Measurements from ENCODE around the gene GNPDA1.

GNPDA1 gene

DNA sequence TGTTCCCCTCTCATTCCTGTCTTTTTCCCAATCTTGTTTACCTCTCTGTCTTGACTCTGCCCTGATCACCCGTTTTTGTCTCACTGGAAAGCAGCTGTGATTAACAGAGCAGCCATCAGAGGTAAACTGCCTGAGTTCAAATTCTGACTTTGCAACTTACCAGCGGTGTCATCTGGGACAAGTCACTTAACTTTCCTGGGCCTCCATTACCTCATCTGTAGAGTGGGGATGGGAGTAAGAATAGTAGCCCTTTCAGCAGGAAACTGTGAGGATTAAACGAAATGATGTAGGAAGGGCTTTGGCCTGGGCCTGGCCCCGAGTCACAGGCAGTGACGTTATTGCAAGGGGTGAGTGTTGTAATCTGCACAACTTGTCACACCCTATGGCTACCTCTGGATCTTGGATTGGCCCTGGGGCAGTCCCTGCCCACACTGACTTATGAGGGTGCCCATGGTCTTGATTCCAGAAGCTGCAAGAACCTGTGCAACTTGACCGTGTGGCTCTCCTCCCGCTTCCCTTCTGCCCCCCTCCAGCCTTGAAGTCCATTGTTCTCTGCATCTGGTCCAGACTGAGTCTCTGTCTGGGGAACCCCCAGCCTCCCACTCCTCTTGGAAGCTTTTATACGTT lies 54.2 kb downstream of the GNPDA1 start:
- FAIRE-seq = no peak
- no peak for DNase-seq (ENCODE audit: insufficient read length, low spot score)

DNA sequence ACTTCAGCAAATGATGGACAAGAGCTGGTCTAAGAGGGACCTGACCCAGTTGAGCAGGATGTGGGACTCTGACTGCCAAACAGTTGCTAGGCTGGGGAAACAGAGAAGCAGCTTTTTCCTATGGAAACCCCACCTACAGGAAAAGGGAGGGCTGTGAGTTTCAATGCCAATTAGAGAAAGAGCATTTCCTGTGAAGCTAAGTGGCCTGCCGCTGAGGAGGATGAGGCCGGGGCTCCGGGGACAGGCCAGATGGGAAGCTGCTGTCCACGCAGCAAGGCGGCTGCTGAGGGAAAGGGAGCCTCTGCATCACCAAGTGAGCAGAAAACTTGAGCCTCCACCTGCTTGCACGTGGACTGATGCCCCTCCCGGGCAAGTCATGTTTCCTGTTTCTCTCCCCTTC lies 54.7 kb downstream of the GNPDA1 start, which contains the start of gene PCDH12:
PCDH12 (minus strand) TSS at position 90 of the 400 bp plus-strand sequence. CDS start 351 bp downstream, outside the sequence.
- FAIRE-seq (peak; percentile 44), DNase-seq (ENCODE audit: insufficient read length, low spot score) (no peak)

DNA sequence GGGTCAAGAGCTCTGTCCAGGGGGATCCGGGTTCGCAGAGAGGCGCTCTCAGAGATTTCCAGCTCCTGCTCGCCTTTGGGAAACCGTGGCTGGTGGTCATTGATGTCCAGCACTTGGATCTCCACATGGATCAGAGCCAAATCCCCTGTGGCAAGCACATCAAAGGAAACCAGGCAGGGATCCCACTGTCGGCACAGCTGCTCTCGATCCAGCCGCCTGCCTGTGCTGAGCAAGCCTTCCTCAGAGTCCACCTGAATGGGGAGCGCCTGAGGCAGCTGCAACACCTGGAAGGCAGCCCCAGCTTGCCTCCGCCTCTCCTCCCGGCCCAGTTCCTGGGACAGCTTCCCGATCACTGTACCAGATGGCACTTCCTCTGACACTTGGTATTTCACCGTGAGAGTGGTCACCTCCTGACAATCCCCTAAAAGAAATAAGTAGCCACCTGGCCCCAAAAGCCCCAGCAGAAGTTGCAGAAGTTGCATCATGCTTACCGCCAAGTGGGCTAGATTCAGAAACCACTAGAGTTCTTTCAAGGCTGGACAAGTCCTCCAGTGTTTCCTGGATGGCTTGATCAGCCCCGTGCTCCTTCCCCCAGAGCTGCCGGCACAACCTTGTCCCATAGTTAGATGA lies 55.3 kb downstream of the GNPDA1 start:
- no peak for FAIRE-seq
- DNase-seq (ENCODE audit: insufficient read length, low spot score) = no peak

DNA sequence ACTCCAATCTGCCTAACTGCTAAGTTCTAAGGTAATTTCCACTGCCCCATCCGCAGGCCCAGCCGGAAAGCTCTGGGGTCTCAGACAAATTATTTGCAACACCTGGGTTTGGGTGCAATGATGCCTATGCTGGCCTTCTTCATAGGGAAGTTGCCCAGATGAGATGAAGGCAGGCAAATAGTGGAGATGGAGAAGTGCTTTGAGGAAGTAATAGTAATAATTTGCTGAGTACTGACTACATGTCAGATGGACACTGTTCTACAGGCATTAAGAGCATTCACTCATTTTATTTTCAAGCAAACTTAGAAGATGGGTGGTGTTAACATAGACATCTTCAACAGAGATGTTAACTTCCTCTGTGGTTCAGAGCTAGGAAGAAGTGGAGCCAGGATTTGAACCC lies 58.6 kb downstream of the GNPDA1 start:
- no peak for FAIRE-seq
- no peak for DNase-seq (ENCODE audit: insufficient read length, low spot score)

DNA sequence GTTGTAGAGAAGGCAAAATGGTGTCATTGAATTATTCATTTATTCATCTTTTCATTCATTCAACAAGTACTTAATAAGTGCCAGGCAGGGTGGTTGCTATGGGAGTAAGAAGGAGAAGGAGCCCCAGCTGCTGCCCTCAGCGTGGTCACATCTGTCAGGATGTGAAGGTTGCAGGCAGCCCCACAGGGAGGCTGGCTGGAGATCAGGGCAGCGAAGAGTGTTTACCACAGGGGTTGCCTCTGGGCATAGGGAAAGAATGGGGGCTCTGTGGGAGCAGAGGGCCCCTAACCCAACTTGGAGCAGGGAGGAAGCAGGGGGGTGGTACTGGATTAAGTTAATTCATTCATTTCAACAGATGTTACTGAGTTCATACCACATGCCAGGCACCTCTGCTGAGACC lies 60.8 kb downstream of the GNPDA1 start:
- FAIRE-seq (no peak), DNase-seq (ENCODE audit: insufficient read length, low spot score) (no peak)

DNA sequence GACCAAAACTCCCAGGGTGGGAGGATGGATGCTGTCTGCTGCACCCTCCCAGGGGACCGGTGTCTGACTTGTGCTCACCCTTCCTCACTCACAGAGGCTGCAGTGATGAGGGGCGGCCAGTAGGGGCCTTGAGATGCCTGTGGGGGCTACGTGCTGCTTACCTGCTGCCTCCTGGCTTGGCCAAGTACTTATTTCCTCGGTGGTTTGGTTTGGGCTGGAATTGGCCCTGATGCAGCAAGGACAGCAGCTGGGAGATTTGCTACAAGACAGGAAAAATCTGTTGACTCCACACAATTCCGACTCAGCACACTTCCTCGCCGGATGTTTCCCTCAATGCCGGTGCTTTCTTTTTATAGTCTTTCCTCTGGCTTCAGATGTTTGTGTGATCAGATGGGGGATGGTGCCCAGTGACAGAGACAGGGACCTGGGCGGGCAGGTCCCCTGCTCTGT lies 61.5 kb downstream of the GNPDA1 start:
- DNase-seq (ENCODE audit: insufficient read length, low spot score) (peak; percentile 62), FAIRE-seq (no peak)

Measured in GM19239 (cell line).